Testis (tissue), 3 donors: ENCODE results near the gene MTMR3. TPM values are rescaled to one million over a fixed set of nuclear protein-coding genes. Genes with fewer than 3 reads are reported as not detected.

Experiments
- DNase-seq: peaks from one replicate; pipeline ENCODE4 v3.0.0-alpha.2; 2019
- H3K27ac ChIP-seq, 2 donors: fragments of 200-600 bp; sonication (generic); one replicate each; pipeline ENCODE4 v1.5.1; 2019
- H3K27me3 ChIP-seq: fragments of 200-600 bp; sonication (generic); one replicate; pipeline ENCODE4 v1.5.1; 2019
- H3K36me3 ChIP-seq: fragments of 200-600 bp; sonication (generic); one replicate; pipeline ENCODE4 v1.5.1; 2017; ENCODE audit warnings: low read depth; ENCODE audit errors: missing control alignments
- H3K4me1 ChIP-seq: fragments of 200-600 bp; sonication (generic); one replicate; pipeline ENCODE4 v1.5.1; 2019
- H3K4me3 ChIP-seq, 2 donors: fragments of 200-600 bp; sonication (generic); one replicate each; pipeline ENCODE4 v1.5.1; 2017 to 2019
- H3K9me3 ChIP-seq: fragments of 200-600 bp; sonication (generic); one replicate; pipeline ENCODE4 v1.5.1; 2017
- CTCF ChIP-seq, 3 experiments: fragments of 450-650 bp in 2 of 3; fragments of 200-600 bp in 1 of 3; sonication (generic) in 1 of 3; IDR thresholded peaks; one replicate each; pipeline ENCODE4 v1.5.1; 2016 to 2019; ENCODE audit warnings: antibody characterized with exemption in 3 of 3, mild to moderate bottlenecking in 2 of 3, moderate library complexity in 1 of 3
- POLR2A ChIP-seq: fragments of 450-650 bp; IDR thresholded peaks from one replicate; pipeline ENCODE4 v1.6.1; 2017; ENCODE audit warnings: antibody characterized with exemption, mild to moderate bottlenecking, moderate library complexity
- WGBS, 2 donors: methylation state at CpG; one replicate each; pipeline ENCODE4 v1.1.5; 2018; 5-methylcytosine and 5-hydroxymethylcytosine counted together
- intact Hi-C: fragments of 100-400 bp; cut with DNase I; formaldehyde crosslinking; loops from one replicate; pipeline ENCODE4 v1.15.1; 2023; ENCODE audit warnings: low total_unique reads
- polyA plus RNA-seq: library from polyadenylated mRNA; stranded (reverse); fragments of 350-450 nt; fragmentation: Illumina TruSeq; extraction: RNeasy Lipid Tissue Mini Kit (QIAGEN cat#74804); gene quantifications from one replicate; pipeline ENCODE4 v1.2.3, GENCODE V29; 2014; ENCODE audit warnings: low read depth, low replicate concordance; ENCODE audit not compliant: insufficient read depth
- total RNA-seq, 2 donors: library from RNA; depleted of rRNA; stranded (reverse); fragments of >200 nt; gene quantifications; one replicate each; pipeline ENCODE4 v1.2.3, GENCODE V29; 2016

The MTMR3 gene
- total and polyA plus RNA-seq, 3 donors from 2014 or later = 75.2 to 137 (median 130) TPM

GRCh38 chr22:29892315-29893156, 9.6 kb downstream of the MTMR3 start:
- no peaks in the 10 kb centered on the region for H3K36me3 ChIP-seq
- WGBS, 2 donors = 72 to 81% methylated on average over 1 of the region's 1 CpG
- H3K9me3 ChIP-seq = no peaks in the 10 kb centered on the region
- H3K4me3 ChIP-seq = no peak overlapping the region
- no peaks in the 10 kb centered on the region for H3K27me3 ChIP-seq
- H3K4me1 ChIP-seq = peaks cover 3% of the 10 kb centered on the region
- DNase-seq = no peak
- intact Hi-C loops = no loop called here
- no peak overlapping the region for H3K27ac ChIP-seq
- no peak for TF ChIP-seq POLR2A
- TF ChIP-seq CTCF (IDR thresholded peaks at IDR 0.05) = no peak

DNA sequence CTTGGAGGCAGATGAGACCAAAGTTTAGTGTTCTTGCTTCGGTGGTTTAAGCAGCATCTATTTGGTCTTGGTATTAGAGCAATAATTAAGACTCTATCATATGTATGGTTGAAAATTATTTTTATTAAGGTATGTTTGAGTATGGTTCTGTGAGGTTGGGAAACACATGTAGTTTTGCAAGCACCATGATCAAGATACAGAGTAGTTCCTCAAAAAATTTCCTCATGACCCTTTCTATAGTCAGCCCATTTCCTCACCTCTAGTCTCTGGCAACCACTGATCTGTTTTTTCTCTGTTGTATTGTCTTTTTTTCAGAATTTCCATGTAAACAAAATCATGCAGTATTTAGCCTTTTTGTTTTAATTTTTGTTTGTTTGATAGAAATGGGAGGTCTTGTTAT, 18.4 kb downstream of the MTMR3 start:
- Histone ChIP-seq H3K4me3 (no peak overlapping the region), H3K4me1 (peaks cover 4% of the 10 kb centered on the region), H3K9me3 (no peaks in the 10 kb centered on the region), H3K27ac (no peak overlapping the region), H3K27me3 (no peaks in the 10 kb centered on the region), H3K36me3 (no peaks in the 10 kb centered on the region)
- no peak for DNase-seq
- 93 to 94% methylated on average over 1 of the region's 1 CpG for WGBS, 2 donors
- TF ChIP-seq CTCF (IDR thresholded peaks at IDR 0.05) (no peak), POLR2A (no peak)
- intact Hi-C loops = no loop called here

GRCh38 chr22:29903371-29903770, 20.4 kb downstream of the MTMR3 start:
- Histone ChIP-seq H3K9me3 (no peaks in the 10 kb centered on the region), H3K36me3 (no peaks in the 10 kb centered on the region), H3K27me3 (no peaks in the 10 kb centered on the region), H3K4me3 (no peak overlapping the region), H3K27ac (no peak overlapping the region), H3K4me1 (peaks cover 19% of the 10 kb centered on the region)
- 97 to 98% methylated on average over 4 to 5 of the region's 5 CpGs for WGBS, 2 donors
- intact Hi-C loops = no loop called here
- no peak for TF ChIP-seq CTCF (IDR thresholded peaks at IDR 0.05)
- TF ChIP-seq POLR2A = no peak
- DNase-seq = no peak

DNA sequence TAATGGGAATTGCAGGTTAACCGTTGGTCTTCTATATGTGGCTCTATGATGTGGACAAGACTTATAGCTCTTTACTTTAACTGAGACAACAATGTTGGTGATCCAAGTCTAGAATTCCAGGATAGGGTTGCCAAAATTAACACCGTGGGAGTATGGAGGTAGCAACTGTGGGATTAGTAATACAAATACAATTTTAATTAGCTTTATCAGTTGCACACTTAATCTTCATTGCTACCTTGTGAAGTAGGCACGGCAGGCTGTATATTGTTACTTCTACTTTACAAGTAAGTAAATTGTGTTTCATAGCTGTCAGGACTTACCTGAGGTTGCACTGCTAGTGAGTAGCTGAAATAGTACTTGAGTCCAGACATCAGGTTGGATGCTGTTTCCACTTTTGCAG, 21.0 kb downstream of the MTMR3 start:
- H3K4me1 ChIP-seq = peaks cover 22% of the 10 kb centered on the region
- intact Hi-C loops = no loop called here

More for the DNA sequence above, 21.0 kb downstream of the MTMR3 start:
- DNase-seq = no peak
- WGBS, 2 donors = 71 to 79% methylated on average over 3 of the region's 3 CpGs
- no peaks in the 10 kb centered on the region for H3K36me3 ChIP-seq
- H3K27me3 ChIP-seq = no peaks in the 10 kb centered on the region
- TF ChIP-seq POLR2A (no peak), CTCF (IDR thresholded peaks at IDR 0.05) (no peak)
- H3K4me3 ChIP-seq = no peak overlapping the region
- no peaks in the 10 kb centered on the region for H3K9me3 ChIP-seq
- H3K27ac ChIP-seq = no peak overlapping the region
